Effector memory CD4-positive, alpha-beta T cell (primary cell): ENCODE measurements around the gene TXNL4A.

Experiments
- DNase-seq, 3 donors: peaks; one replicate each; pipeline ENCODE4 v3.0.0-alpha.2; 2020
- H3K27ac ChIP-seq: 2 replicates; pipeline ENCODE4 v1.7.0; 2013; ENCODE audit warnings: mild to moderate bottlenecking, low read length, moderate library complexity; ENCODE audit not compliant: insufficient read depth, poor library complexity, severe bottlenecking
- H3K27me3 ChIP-seq: replicated peaks from 2 replicates; pipeline ENCODE4 v1.7.0; 2013; ENCODE audit warnings: mild to moderate bottlenecking, low read length; ENCODE audit not compliant: insufficient read depth, control insufficient read depth, poor library complexity, severe bottlenecking
- H3K36me3 ChIP-seq: 2 replicates; pipeline ENCODE4 v1.7.0; 2013; ENCODE audit warnings: mild to moderate bottlenecking, low read length, moderate library complexity; ENCODE audit not compliant: control insufficient read depth, insufficient read depth
- H3K4me1 ChIP-seq: 2 replicates; pipeline ENCODE4 v1.7.0; 2013; ENCODE audit warnings: low read length, mild to moderate bottlenecking; ENCODE audit not compliant: control insufficient read depth, insufficient read depth, poor library complexity, severe bottlenecking
- H3K4me3 ChIP-seq: 2 replicates; pipeline ENCODE4 v1.7.0; 2013; ENCODE audit warnings: low read length, low read depth, mild to moderate bottlenecking; ENCODE audit not compliant: insufficient read depth, poor library complexity, severe bottlenecking
- H3K9me3 ChIP-seq: 2 replicates; pipeline ENCODE4 v1.7.0; 2013; ENCODE audit warnings: mild to moderate bottlenecking, low read length, moderate library complexity; ENCODE audit not compliant: control insufficient read depth

The TXNL4A gene

GRCh38 chr18:79935925-79936324, 52.4 kb downstream of the TXNL4A start:
- H3K36me3 ChIP-seq, result peaks cover 40% of the 10 kb centered on the region
- no peak for DNase-seq
- no peak overlapping the region for H3K4me3 ChIP-seq
- H3K9me3 ChIP-seq, result peaks cover 3% of the 10 kb centered on the region
- H3K4me1 ChIP-seq, result no peaks in the 10 kb centered on the region
- H3K27ac ChIP-seq, result no peak overlapping the region
- H3K27me3 ChIP-seq, result no peaks in the 10 kb centered on the region

- H3K4me1 ChIP-seq, result no peaks in the 10 kb centered on the region
- peaks cover 3% of the 10 kb centered on the region for H3K9me3 ChIP-seq
- no peak overlapping the region for H3K4me3 ChIP-seq
- no peaks in the 10 kb centered on the region for H3K27me3 ChIP-seq
- peaks cover 37% of the 10 kb centered on the region for H3K36me3 ChIP-seq
- DNase-seq, result no peak
- H3K27ac ChIP-seq, result no peak overlapping the region
Observed at GRCh38 chr18:79935499-79935898, 52.9 kb downstream of the TXNL4A start.

- no peaks in the 10 kb centered on the region for H3K4me1 ChIP-seq
- H3K4me3 ChIP-seq, result no peak overlapping the region
- no peak for DNase-seq
- H3K27me3 ChIP-seq, result no peaks in the 10 kb centered on the region
- H3K9me3 ChIP-seq, result peaks cover 3% of the 10 kb centered on the region
- no peak overlapping the region for H3K27ac ChIP-seq
- peaks cover 37% of the 10 kb centered on the region for H3K36me3 ChIP-seq
Observed at GRCh38 chr18:79935098-79935480, 53.3 kb downstream of the TXNL4A start.

GRCh38 chr18:79934311-79935097, 53.9 kb downstream of the TXNL4A start:
- H3K4me3 ChIP-seq, result no peak overlapping the region
- H3K27ac ChIP-seq, result no peak overlapping the region
- no peaks in the 10 kb centered on the region for H3K27me3 ChIP-seq
- peaks cover 41% of the 10 kb centered on the region for H3K36me3 ChIP-seq
- H3K4me1 ChIP-seq, result no peaks in the 10 kb centered on the region
- peaks cover 3% of the 10 kb centered on the region for H3K9me3 ChIP-seq
- no peak for DNase-seq

- H3K36me3 ChIP-seq, result peaks cover 48% of the 10 kb centered on the region
- no peaks in the 10 kb centered on the region for H3K4me1 ChIP-seq
- no peak overlapping the region for H3K27ac ChIP-seq
- no peaks in the 10 kb centered on the region for H3K27me3 ChIP-seq
- peaks cover 10% of the 10 kb centered on the region for H3K9me3 ChIP-seq
- no peak for DNase-seq
- H3K4me3 ChIP-seq, result no peak overlapping the region
Observed at GRCh38 chr18:79933765-79934164, 54.6 kb downstream of the TXNL4A start.

GRCh38 chr18:79932907-79933306, 55.5 kb downstream of the TXNL4A start:
- no peaks in the 10 kb centered on the region for H3K4me1 ChIP-seq
- H3K27me3 ChIP-seq, result no peaks in the 10 kb centered on the region
- H3K4me3 ChIP-seq, result no peak overlapping the region
- no peak for DNase-seq
- H3K36me3 ChIP-seq, result peaks cover 48% of the 10 kb centered on the region
- peaks cover 10% of the 10 kb centered on the region for H3K9me3 ChIP-seq
- H3K27ac ChIP-seq, result no peak overlapping the region

- H3K36me3 ChIP-seq, result peaks cover 48% of the 10 kb centered on the region
- no peak overlapping the region for H3K27ac ChIP-seq
- no peak overlapping the region for H3K4me3 ChIP-seq
- no peak for DNase-seq
- no peaks in the 10 kb centered on the region for H3K27me3 ChIP-seq
- peaks cover 10% of the 10 kb centered on the region for H3K9me3 ChIP-seq
- no peaks in the 10 kb centered on the region for H3K4me1 ChIP-seq
Observed at GRCh38 chr18:79931475-79931874, 56.9 kb downstream of the TXNL4A start.

GRCh38 chr18:79930020-79930642, 58.2 kb downstream of the TXNL4A start:
- peaks cover 39% of the 10 kb centered on the region for H3K36me3 ChIP-seq
- H3K4me3 ChIP-seq, result no peak overlapping the region
- no peak for DNase-seq
- no peaks in the 10 kb centered on the region for H3K4me1 ChIP-seq
- no peaks in the 10 kb centered on the region for H3K27me3 ChIP-seq
- no peak overlapping the region for H3K27ac ChIP-seq
- peaks cover 7% of the 10 kb centered on the region for H3K9me3 ChIP-seq

GRCh38 chr18:79928563-79928960, 59.8 kb downstream of the TXNL4A start:
- Histone ChIP-seq H3K36me3 (peaks cover 26% of the 10 kb centered on the region), H3K4me3 (no peak overlapping the region), H3K27ac (no peak overlapping the region), H3K9me3 (peaks cover 7% of the 10 kb centered on the region), H3K4me1 (no peaks in the 10 kb centered on the region), H3K27me3 (no peaks in the 10 kb centered on the region)
- no peak for DNase-seq
